Hematopoietic multipotent progenitor cell treated with erythropoietin and hydrocortisone succinate and interleukin-3 and kit ligand, for 6 days (in vitro differentiated cells): ENCODE data around the gene ST7L.
A peak's percentile ranks its signal among the peaks of the same experiment; 100 is the strongest.
"Not testable (repeated sequence)": the region's sequence is repeated elsewhere in the genome, so short reads cannot be mapped to it uniquely, and the experiment has no call there.

Experiments used
- DNase-seq: peaks from one replicate; pipeline ENCODE4 v3.0.0-alpha.2; 2015

ST7L gene

GRCh38 chr1:112618721-112619517, at the start of gene ST7L:
Gene ST7L (minus strand): TSS chr1:112619141. CDS start chr1:112619113, 28 bp downstream.
- peak; percentile 80 for DNase-seq

GRCh38 chr1:112666946-112667345, 48.0 kb upstream of the ST7L start:
- no peak for DNase-seq

GRCh38 chr1:112665857-112666256, 46.9 kb upstream of the ST7L start:
- no peak for DNase-seq

- no peak for DNase-seq
Observed at GRCh38 chr1:112651205-112651604, 32.3 kb upstream of the ST7L start.

GRCh38 chr1:112646225-112646624, 27.3 kb upstream of the ST7L start:
- no peak for DNase-seq

GRCh38 chr1:112643080-112643479, 24.1 kb upstream of the ST7L start:
- DNase-seq: no peak

- not testable (repeated sequence) for DNase-seq
Observed at GRCh38 chr1:112640437-112640836, 21.5 kb upstream of the ST7L start.

- no peak for DNase-seq
Observed at GRCh38 chr1:112638110-112638428, 19.1 kb upstream of the ST7L start.

GRCh38 chr1:112637254-112638109, 18.5 kb upstream of the ST7L start:
- no peak for DNase-seq

- DNase-seq: no peak
Observed at GRCh38 chr1:112636597-112637253, 17.8 kb upstream of the ST7L start.

- no peak for DNase-seq
Observed at GRCh38 chr1:112636056-112636455, 17.1 kb upstream of the ST7L start.

GRCh38 chr1:112634367-112634766, 15.4 kb upstream of the ST7L start:
- no peak for DNase-seq

- DNase-seq: peak; percentile 51
Observed at GRCh38 chr1:112633628-112634027, 14.7 kb upstream of the ST7L start.

- no peak for DNase-seq
Observed at GRCh38 chr1:112629256-112629655, 10.3 kb upstream of the ST7L start.

- DNase-seq: peak; percentile 35
Observed at GRCh38 chr1:112628516-112628915, 9.6 kb upstream of the ST7L start.

- no peak for DNase-seq
Observed at GRCh38 chr1:112626887-112627286, 7.9 kb upstream of the ST7L start.

GRCh38 chr1:112626193-112626592, 7.3 kb upstream of the ST7L start:
- DNase-seq: no peak

GRCh38 chr1:112625696-112626095, 6.8 kb upstream of the ST7L start:
- peak; percentile 50 for DNase-seq

GRCh38 chr1:112624493-112624892, 5.6 kb upstream of the ST7L start:
- not testable (repeated sequence) for DNase-seq

GRCh38 chr1:112620377-112620695, 1.4 kb upstream of the ST7L start:
- DNase-seq: no peak

GRCh38 chr1:112619518-112620376, 806 bp upstream of the ST7L start, which contains the start of gene CAPZA1:
Gene CAPZA1 (plus strand): TSS chr1:112619832. CDS start chr1:112619845, 13 bp downstream.
- peak; percentile 97 for DNase-seq

- DNase-seq: peak; percentile 73
Observed at GRCh38 chr1:112618114-112618720, 724 bp downstream of the ST7L start.
